ENCODE measurements around the gene RAB11FIP4.

The RAB11FIP4 gene

DNA sequence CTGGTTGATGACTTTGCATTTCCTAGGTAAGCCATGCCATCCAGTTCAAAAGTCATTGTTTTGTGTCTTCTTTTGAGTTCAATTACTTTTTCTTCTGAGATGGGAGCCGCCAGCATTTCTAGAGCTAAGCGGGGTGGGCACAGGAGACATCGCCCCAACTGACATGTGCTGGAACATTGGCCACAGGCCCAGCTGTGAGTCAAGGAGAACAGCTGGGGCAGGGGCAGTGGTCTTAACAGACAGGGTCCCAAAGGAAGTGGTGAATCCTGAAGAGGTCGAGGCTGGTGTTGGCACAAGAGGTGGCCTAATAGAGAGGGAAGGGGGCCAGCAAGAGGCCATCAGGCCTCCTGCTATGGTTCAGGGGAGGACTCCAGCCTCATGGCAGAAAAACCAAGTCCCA is 17.1 kb downstream of the RAB11FIP4 start:
- DNase-seq (ENCODE audit: low spot score) = no peak

DNA sequence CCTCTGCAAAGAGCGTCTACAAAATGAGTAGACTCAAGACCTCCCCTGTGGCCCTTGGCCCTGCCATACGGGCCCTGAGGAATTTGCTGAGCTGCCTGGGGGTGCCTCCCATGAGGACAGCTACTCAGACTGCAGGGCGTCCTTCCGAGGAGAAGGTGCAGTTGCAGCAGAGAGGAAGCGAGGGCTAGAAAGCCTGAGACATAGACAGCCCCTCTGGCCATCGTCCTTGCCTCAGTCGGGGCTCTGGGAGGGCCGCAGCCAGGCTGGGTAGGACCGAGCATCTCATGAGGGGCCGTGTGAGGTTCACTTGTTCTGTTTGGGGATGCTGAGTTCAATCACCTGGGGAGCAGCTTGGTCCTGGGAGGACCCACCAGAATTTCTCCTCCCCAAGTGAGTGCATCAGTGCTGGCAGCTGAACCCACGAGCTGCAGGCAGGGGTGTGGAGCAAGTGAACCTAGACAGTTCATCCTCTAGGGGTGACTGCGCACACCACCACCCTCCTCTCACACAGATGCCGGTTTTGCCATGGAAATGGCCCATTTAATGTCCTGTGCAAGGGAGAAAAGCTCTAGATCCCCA is 20.3 kb downstream of the RAB11FIP4 start:
- no peak for DNase-seq (ENCODE audit: low spot score)

DNA sequence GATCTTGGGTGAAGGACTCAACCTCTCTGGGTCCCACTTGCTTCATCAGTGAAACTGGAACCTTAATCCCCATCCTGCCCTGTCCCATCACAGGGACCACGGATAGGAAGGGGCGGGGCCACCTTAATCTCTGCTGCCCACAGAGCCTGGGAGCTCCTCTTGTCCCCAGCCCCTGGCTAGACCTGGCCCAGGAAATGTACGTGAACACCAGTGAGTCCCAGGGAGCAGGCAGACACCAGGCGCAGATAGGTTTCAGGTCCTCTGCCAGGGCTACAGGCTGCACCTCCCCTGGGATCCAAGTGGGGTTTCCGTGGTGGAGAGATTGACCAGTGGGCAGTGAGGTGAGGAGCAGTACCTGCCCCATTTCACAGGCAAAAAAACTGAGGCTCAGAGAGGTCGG is 21.0 kb downstream of the RAB11FIP4 start:
- no peak for DNase-seq (ENCODE audit: low spot score)

DNA sequence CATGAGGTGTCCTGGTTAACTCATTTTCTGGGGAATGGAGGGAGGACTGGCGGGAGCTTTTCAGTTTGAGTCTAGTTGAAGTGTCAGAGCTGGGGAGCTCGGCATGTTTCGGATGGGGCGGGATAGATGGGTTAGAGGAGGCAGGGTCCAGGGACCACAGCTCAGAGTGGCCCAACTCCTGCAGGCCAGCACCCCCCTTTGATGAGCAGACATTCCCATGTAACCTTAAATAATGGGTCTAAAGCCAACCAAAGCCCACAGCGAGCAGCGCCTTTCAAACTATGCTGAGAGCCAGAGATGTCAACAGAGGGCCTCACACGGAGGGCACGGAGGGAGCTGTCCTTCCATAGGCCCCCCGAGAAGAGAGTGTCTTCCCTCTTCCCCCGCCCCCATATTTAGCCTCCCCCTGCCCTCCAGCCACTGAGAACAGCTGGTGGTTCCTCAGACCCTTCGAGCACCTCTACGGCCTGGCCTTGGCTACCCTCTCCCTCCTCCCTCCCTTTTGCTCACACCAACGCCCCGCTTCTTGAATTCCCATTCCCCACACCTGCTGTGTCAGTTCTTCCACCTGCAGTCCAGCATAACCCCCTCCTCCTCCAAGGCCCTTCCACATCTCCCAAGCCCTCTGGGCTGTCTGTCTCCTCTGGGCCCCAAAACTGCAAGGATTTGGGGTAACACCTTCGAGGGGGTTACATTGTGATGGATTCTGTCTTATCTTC is 21.8 kb downstream of the RAB11FIP4 start:
- no peak for DNase-seq (ENCODE audit: low spot score)

DNA sequence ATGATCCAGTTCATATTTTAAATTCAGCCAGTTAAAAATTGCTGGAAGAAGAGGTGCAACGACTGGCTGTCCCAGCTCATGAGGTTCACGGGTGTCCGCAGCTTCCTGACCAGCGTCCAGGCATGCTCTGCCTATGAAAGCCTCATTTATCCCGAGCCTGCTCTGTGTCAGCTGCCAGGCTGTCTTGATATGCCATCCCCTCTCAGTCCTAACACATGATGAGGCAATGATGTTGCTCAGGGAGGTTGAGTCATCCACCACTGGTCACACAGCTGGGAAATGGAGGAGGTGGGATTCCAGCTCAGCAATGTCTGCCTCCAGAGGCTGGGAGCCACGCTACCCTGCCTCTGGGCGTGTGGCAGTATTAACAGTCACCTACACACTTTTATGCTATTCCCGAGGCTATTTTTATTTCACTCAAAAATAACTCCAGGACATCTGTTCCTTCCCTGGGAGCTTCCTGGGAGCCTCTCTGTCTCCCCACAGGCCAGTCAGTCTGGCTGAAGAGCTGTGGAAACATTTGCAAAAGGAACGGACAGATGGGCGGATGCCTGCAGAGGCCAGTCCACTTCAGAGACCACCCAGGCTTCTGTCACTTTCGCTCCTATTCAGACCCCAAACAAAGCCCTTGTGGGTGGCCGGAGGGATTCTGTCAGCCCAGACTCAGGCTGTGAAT is 22.5 kb downstream of the RAB11FIP4 start:
- DNase-seq (ENCODE audit: low spot score) = no peak

DNA sequence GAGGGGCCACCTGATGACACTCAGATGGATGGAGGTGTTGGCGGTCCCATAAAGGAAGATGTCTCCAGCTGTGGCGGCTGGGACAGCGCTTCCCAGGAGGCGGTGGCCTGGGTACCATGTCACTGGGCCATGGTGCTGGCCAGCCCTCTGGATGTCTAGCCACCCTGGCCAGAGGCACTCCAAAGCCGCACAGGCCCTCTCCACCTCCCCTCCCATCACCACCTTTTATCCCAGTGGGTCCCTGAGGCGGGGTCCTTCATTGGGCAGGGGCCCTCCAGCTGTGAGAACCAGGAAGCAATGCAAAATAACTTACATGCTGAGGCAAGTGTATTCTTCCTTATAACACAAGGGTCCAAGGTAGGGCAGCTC is 23.1 kb downstream of the RAB11FIP4 start:
- no peak for DNase-seq (ENCODE audit: low spot score)

DNA sequence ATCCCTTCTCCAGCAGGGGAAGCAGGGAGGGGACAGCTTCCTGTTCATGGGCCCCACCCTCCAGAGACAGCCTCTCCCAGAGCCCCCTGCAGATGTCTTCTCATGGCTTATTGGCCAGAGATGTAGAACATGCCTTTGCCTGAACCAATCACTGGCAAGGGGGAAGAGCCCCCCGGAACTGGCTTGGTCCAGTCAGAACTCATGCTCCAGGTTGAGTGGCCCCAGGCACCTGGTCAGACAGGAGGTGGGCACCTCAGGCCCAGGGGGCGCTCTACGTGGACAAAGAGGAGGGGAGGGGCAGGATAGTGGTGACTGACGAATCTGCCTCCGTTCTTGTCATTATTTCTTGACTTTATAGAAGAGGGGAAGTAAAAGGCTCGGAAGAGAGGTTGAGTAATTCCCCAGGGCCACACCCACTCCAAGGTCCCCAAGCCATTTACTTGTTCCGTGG is 23.6 kb downstream of the RAB11FIP4 start:
- no peak for DNase-seq (ENCODE audit: low spot score)

DNA sequence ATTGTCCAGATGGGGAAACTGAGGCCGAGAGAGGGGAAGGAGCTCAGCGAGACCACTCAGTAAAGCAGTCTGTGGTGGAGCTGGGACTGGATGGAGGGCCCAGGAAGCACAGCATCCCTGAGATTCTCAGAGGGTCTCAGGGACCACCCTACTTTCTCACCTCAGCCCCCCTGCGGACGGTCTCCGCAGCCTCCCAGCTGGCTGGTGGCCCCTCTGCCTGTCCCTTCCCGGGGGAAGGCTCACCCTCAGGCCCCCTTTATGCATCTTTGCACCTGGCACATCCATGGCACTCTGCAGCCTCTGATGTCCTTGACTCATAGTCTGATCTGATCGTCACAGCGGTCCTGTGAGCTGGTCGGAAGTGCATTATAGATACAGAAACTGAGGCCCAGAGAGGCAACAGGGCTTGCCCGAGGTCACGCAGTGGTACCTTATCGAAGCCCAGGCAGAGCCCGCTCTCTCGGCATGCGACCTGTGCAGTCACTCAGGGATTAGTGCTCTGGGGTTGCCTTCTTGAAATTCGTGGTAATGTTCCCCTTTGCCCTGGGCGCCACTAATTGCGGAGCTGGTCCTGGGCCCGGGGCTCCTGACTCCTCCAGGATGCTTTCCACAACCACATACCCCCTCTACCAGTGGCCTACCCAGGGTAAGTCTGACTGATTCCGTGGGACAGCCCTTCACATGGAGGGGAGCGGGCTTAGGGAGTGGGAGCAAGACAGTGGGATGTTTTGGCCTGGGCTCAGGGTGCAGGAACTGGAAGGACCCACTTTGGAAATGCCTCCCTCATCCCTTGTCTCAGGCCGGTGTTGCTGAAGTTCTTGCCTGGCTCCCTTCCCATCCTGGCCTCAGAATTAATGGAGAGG is 24.4 kb downstream of the RAB11FIP4 start:
- no peak for DNase-seq (ENCODE audit: low spot score)

DNA sequence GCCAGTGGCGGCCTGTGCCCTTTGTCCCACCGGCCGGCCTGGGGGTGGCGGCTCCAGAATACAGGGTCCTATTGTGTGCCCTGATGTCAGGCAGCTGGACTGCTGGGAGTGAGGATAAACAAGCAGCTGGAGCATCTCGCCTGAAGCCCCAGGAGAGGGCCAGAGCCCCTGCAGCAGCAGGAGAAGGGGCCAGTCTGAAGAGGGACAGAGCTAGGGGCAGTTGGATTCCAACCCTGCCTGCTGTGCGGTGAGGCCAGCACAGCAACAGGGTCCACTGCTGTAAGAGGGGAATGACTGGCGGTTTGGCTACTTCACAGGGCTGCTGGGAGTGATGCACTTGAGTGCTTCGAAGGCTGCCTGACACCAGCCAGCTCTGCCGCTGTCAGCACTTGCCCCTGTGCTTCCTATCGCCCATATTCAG is 25.0 kb downstream of the RAB11FIP4 start:
- DNase-seq (ENCODE audit: low spot score) = peak; percentile 43

DNA sequence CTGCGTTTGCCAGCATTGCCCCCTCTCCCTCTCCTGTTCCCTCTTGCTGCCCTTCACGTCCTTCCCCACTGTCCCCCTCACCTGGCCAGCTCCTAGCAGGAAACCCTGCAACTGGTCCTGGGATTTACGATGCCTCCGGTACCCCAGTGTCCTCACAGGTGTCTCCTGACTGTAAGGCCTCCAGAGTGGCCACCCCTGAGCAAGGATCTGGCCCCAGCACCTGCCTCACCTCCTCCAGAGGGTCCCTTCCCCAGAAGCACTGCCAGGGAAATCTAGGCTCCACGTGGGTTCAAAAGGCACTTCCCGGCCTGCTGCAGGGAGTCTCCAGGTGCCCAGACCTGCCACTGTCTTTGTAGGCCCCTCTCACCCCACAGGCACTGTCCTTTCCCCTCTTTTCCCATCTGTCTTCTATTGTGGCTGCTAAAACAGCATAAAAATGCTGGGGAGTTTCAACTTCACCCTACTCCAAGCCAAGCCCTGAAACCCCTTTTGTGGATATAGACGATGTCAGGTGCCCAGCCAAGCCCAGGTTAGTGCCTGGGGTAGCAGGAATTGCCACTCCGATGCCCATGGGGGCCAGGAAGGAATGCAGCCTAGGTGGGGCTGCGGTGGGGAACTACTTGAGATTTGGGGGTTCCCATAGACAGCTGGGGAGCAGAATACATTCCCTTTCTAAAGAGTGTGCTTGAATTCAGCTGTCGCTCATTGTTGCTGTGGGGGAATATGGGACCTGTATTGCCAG is 25.7 kb downstream of the RAB11FIP4 start:
- no peak for DNase-seq (ENCODE audit: low spot score)

DNA sequence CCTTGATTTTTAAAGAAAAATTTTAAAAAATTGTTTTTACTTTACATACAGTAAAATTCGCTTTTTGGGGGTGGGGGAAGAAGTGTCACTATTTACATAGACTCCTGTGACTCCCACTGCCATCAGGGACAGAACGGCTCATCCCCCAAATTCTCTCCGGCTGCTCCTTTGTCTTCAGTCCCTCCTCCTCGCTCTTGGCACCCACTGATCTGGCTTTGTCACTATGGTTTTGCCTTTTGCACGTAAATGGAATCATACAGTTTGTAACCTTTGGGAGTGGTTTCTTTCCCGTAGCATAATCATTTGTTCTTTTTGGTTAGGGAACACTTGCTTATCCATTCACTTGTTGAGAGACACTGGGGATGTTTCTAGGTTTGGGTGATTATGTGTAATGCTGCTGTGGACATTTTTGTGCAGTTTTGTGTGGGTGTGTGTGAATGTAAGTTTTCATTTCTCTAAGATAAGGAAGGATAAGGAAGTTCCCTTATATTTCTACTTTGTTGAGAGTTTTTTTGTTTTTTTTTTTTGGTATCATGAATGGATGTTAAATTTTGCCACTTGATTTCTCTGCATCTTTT is 27.4 kb downstream of the RAB11FIP4 start:
- no peak for DNase-seq (ENCODE audit: low spot score)

DNA sequence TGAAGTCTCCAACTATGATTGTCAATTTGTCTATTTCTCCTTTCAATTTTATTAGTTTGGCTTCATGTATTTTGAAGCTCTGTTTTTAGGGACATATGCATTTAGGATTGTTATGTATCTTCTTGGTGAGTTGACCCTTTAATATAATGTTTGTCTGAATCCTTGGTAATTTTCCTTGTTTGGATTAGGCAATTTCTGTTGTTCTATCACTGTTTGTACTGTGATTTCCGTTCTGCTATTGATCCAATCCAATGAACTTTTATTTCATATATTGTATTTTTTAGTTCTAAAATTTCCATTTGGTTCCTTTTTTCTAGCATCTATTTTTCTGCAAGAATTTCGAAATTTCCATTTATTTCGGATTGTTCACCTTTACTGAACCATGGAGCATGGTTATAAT is 31.0 kb downstream of the RAB11FIP4 start:
- no peak for DNase-seq (ENCODE audit: low spot score)

DNA sequence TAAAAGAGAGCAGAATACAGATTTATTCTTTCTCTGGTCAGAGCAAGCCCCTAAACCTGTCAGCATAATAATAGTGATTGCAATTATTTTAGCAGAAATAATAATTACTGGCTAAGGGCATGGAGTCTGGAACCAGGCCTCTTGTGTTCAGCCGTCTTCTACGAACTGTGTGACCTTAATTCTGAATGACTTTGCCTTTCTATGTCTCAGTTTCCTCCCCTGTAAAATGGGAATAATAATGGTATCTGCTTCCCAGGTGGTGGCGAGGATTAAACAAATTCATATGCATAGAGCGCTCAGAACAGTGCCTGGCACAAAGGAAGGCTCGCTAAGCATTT is 33.4 kb downstream of the RAB11FIP4 start:
- no peak for DNase-seq (ENCODE audit: low spot score)

DNA sequence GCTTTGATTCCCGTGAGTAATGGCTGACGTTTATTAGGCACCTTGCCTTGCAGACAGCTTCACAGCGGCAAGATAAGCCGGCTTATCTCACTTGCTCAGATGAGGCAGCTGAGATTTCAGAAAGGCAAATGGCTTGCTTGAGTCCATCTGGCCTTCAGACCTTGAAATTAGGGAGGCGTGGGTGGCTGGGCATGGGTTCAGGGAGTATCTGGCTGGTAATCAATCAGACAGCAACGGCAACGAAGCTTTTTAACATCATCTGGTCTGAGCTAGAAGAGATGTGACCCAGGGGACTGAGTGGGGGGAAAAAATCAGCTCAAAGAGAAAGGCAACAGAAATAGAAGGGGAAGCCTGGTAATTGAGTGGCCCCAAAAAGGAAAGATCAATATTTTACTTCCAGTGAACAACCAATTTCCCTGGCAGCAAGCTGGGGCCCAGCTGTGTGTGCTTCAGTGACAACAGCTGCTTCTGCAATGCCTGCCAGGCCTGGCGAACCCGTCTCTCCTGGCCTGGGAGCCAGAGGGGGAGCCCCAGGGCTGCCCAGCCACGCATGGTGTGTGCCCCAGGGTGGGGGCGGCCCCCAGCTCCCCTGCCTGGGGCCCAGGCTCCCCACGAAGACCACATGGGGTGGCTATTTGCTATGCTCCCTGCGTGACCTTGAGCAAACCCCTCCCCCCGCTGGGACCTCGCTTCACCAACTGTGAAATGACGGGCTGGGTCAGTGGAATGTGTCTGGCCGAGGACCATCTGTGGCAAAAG is 34.0 kb downstream of the RAB11FIP4 start:
- no peak for DNase-seq (ENCODE audit: low spot score)

DNA sequence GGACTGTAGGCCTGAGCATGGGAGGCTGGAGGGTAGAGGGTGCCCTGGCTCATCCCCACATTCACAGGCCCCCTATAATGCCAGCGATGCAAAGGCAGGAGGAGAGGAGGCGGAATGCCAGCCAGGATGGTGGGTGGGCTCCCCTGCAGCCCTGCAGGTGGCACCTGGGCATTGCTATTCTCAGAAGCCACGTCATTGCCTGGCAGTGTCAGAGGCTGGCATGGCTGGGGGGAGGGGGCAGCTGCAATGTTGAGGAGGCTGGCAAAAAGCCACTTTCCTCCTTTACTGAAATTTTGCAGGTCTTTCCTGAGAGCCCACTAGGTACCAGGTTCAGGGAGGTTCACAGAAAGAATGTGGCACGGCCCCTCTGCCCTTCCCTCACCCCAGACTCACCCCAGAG is 36.2 kb downstream of the RAB11FIP4 start:
- no peak for DNase-seq (ENCODE audit: low spot score)

DNA sequence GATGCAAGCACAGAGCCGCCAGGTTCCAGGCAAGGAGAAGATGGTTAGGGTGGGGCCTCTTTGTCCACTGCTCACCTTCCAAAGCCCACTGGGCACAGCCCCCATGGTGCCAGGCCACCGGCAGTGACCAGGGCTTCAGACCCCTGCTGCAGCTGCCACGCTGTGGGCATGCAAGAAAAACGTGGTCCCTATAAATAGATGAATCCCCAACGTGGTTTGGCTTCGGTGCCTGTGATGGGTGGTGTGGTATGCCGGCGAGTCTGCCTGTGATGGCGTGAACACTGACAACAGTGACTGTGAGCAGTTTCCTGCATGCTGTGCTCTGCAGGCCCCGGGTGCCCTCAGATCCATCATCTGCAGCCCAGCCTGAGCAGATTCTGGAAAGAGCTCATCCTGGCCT is 36.6 kb downstream of the RAB11FIP4 start:
- no peak for DNase-seq (ENCODE audit: low spot score)

DNA sequence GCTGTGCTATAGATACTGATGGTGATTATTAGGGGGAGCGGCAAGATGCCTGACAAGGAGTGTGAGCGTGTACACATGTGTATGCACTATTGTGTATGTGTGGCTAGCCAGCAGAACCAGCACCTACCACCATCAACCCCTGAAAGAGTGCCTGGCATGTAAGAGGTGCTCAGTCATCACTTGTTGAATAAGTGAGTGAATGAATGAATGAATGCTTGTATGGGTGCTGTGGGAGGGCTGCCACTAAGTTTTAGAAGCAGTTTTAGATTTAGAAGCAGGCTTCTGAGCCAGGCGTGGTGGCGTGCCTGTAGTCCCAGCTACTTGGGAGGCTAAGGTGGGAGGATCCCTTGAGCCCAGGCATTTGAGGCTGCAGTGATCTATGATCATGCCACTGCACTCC is 37.0 kb downstream of the RAB11FIP4 start:
- DNase-seq (ENCODE audit: low spot score) = no peak

DNA sequence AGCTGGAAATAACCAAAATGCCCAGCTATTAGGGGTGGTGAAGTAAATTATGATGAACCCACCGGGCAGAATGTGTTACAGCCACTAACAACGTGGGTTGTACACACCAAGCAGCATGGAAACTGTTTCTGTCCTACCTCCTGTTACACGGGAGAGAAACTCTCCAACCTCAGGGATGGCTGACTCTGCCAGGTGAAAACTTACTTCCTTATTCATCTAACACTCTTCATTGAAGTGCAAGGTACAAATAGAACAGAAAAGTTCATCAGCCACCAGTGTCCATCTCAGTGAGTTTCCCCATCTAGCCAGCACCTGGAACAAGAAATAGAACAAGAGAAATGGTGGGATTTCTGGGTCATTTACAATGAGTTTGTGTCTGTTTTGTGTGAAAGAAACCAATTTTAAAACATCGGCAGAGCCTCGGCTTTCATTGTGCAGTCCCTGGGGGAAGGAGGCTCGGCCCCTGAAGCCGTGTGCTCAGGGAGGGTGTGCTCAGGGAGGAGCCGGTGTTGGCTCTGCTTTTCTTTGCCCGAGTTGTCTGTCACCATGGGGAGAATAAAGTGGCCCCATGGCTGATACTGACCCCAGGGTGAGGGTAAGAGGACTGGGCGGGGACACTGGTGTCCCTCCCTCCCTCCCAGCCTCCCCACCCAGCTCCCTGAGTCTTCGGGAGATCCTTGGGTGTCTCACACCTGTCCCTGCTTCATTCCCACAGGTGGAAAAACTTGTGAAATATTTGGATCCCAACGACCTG is 39.8 kb downstream of the RAB11FIP4 start:
- DNase-seq (ENCODE audit: low spot score) = no peak

DNA sequence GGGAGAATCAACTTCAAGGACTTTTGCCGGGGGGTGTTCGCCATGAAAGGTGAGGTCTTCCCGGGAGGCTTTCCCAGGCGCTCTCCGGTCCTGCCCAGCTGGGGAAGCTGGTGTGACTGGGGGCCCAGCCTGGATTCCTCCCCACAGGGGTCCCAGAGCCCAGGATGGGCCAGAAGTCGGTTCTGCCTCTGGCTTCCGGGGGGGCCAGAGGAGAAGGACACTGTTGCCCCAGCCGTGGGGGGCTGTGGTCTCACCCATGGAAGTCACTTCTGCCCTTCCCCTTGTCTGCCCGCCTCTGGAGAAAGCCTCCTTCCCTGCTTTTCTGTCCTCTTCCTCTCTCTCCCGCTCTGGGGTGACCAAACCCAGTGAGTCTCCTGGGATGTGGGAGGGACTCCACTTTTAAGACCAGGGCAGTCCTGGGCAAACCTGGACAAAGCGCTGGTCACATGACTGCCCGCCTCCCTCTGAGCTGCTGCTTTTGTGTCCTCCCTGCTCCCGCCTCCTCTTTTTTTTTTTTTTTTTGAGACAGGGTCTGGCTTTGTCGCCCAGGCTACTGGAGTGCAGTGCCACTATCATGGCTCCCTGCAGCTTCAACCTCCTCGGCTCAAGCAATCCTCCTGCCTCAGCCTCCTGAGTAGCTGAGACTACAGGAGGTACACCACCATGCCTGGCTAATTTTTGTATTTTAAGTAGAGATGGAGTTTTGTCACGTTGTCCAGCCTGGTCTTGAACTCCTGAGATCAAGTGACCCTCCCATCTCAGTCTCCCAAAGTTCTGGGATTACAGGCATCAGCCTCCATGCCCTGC is 40.6 kb downstream of the RAB11FIP4 start:
- DNase-seq (ENCODE audit: low spot score) = no peak
